Measurements from ENCODE around the gene SPEM1.
A peak's percentile ranks its signal among the peaks of the same experiment; 100 is the strongest.

The SPEM1 gene

DNA sequence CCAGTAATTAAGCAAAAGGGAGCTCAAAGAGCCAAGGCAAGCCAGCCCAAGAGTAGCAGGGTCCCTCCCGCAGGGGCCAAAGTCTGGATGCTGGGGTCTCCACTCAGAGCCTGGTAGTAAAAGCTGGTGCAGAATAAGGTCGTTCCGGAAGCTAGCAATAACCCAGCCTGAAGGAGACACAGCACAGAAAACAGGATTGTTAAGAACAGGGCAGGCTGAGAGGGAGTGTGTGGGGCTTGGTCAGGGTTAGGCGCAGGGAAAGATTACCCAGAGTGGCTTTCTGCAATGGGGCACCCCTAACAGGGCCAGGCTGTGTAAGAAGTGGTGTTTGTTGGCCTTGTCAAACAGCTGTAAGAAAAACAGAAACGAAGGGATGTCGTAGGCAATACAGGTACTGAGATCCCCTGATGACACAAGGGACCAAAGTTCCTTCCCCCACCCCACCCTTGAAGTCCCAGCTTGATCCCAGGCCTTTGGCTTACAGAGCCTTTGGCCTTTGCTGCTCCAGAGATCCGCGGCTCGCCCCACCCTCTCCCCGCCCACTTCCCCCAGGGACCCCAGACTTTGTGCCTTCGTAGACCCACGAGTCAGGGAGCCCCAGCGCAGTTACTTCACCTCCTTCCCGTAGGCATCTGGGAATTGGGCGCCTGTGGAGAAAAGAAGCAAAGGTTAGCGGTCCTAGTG is 16.9 kb upstream of the SPEM1 start:
- DNase-seq = no peak

DNA sequence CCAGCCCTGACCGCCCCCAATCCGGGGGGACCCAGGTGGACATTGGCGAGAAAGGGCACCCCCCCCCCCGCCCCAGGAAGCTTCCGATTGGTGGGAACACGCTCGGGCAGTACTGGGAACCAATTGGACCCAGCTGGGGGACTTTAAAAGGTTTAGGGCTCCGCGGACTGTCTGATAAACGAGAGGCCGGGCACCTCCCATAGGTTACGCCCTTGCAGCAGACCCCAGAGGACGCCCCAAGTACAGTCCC is 16.5 kb upstream of the SPEM1 start:
- no peak for DNase-seq

DNA sequence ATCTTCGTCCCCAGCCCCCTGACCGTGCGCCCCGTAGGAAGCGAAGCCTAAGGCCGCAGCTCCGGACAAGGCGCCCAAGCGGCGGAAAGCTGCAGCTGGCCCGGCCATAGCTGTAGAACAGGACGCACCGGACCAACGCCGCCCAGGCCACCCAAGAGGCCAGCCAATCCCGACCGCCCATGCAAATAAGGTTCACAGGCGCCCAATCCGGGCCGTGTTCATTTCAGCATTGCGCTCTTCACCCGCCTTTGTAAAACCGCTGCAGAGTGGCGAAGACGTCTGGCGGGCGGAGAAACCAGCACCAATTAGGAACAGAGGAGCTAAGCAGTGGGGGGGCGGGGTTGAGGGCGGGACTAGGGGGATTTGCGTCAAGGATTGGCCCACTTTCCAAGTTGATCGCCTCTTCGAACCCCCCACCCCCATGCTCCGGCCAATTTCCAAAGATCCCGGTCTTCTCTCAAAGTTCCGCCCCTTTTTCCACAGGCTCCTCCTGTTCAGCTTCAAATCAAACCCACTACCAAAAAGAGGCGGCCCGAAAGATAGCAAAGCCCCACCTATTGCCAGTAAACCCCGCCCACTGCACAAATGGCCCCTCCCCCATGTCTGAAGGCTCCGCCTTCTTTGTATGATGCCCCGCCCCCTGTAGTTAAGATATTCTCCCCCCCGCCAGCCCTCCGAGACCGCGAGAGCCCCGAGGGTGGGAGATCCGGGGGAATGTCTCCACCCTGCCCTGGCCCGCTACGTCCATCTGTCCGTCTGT is 16.0 kb upstream of the SPEM1 start, which contains the start of gene TMEM256:
TSS of gene TMEM256 (minus strand) at position 121 of the 760 bp plus-strand sequence. CDS start at position 108, 13 bp downstream.
- DNase-seq = peak; percentile 96

- peak; percentile 69 for DNase-seq
Measured at GRCh38 chr17:7404737-7405349, 15.3 kb upstream of the SPEM1 start.

GRCh38 chr17:7405350-7406234 is 14.5 kb upstream of the SPEM1 start:
- DNase-seq = no peak

- peak; percentile 26 for DNase-seq
Measured at GRCh38 chr17:7406235-7406825, 13.8 kb upstream of the SPEM1 start.

GRCh38 chr17:7407082-7407481 is 13.0 kb upstream of the SPEM1 start:
- no peak for DNase-seq

GRCh38 chr17:7407485-7408251 is 12.5 kb upstream of the SPEM1 start, which contains the start of gene NLGN2:
TSS of gene NLGN2 (plus strand) at chr17:7407845. CDS start at chr17:7408256, 411 bp downstream.
- no peak for DNase-seq

DNA sequence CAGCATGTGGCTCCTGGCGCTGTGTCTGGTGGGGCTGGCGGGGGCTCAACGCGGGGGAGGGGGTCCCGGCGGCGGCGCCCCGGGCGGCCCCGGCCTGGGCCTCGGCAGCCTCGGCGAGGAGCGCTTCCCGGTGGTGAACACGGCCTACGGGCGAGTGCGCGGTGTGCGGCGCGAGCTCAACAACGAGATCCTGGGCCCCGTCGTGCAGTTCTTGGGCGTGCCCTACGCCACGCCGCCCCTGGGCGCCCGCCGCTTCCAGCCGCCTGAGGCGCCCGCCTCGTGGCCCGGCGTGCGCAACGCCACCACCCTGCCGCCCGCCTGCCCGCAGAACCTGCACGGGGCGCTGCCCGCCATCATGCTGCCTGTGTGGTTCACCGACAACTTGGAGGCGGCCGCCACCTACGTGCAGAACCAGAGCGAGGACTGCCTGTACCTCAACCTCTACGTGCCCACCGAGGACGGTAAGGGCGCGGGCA is 11.8 kb upstream of the SPEM1 start:
- no peak for DNase-seq

- DNase-seq = no peak
Measured at GRCh38 chr17:7408863-7409262, 11.3 kb upstream of the SPEM1 start.

DNA sequence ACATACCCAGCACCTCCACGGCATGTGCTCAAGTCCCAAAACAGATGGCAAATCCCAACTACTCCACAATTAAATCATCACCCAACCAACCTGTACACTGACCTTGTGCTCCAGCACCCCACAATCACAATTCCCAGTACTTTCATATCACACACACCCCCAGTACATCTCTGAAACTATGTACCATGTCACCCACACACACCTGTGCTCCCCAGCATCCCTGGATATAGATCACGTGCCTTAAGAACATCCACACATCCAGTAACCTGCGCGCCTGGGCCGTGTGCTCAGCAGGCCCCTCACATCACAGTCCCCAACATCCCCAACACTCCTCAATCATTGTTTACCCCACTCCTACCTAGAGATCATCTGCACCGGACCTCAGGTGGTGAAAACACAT is 10.4 kb upstream of the SPEM1 start:
- no peak for DNase-seq

- no peak for DNase-seq
Measured at GRCh38 chr17:7410634-7411426, 9.3 kb upstream of the SPEM1 start.

DNA sequence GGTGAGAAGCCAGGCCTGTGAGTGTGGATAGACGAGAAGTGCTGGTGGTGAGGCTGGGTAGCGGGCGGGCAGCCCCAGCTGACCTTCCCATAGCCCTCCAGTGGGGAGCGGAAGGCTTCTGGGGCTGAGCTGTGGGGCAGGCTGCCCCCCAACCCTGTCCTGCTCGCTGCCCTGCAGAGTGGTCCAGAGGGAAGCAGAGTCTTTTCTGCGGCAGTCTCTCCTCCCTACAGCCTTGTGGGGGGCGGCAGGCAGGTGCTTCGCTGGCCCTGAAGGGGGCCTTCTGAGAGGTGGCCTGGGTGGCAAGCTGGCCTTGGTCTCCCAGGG is 8.7 kb upstream of the SPEM1 start:
- no peak for DNase-seq

DNA sequence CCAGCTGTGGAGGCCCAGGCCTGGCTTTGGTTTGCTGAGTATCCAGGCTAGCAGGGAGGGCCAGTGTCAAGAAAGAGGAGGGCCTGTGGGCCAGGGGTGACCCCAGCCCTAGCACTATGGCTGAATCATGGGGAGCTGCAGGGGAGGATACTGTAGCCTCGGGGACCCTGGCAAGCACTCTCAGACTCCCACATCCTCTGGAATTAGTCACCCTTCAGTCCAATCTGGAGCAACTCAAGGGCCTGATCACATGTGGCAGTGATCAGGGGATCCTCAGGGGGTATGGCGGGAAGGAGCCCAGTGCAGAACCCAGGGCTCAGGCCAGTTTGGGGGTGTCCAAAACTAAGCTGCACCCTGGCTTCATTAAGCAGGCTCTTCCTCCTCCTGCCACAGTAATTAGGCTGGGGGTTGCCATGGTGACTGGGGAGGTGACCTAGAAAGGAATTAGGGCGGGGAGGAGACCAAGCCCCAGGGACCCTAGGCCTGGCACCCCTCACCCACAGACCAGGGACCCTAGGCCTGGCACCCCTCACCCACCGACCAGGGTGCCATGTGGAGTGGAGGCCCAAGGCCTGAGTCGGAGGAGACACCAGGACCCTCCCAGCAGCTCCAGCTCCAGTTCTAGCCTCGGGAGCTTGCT is 6.7 kb upstream of the SPEM1 start:
- no peak for DNase-seq

- DNase-seq = no peak
Measured at GRCh38 chr17:7414837-7415236, 5.3 kb upstream of the SPEM1 start.

- no peak for DNase-seq
Measured at GRCh38 chr17:7415784-7416183, 4.3 kb upstream of the SPEM1 start.

DNA sequence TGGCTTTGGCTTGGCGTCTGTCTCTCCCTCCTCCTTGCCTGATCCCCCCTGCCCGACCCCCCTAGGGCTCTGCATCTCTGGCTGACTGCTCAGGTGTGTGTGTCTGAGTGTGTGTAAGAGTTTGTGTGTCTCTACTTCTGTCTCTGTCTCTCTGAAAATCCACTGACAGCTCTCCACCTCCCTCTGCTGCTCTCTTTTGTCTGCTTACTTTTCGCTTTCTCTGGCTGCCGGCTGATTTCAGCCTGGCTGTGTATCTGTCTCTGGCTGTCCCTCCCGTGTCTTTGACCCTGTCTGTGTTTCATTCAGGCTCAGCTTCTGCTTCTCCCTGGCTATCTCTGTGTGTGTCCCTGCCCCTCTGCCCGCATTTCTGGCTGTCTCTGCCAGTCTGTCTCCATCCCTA is 3.8 kb upstream of the SPEM1 start:
- no peak for DNase-seq

- DNase-seq = no peak
Measured at GRCh38 chr17:7417056-7417655, 3.0 kb upstream of the SPEM1 start.

DNA sequence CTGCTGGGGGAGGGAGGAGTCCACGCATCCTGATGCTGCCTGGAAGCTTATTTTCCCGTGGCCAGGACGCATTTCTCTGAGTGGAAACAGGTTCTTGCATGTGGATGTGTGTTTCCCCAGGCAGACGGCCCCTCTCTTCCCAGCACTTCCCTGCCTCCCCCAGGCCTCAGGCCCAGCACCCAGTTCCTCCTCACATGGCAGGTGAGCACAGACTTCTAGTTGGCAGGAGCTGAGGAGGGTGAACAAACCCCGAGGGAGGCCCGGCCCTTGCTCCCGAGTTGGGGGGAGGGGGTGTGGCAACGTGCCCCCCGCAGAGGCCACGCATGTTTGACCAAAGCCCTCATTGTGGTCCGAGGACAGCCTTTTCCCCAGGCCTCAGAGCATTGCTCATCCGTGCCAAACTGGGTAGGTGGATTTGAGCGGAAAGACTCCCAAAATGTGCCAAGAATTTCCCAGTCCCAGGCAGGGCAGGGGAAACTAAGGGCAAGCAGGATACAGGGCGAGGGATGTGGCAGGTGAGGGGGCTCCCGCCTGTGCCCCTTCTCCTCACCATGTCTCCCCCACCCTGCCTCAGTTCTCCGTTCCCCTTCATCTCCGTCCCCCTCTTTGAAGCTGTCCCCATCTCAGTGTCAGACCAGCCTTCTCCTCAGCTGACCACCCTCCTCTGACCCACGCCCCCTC is 1.5 kb upstream of the SPEM1 start:
- no peak for DNase-seq

DNA sequence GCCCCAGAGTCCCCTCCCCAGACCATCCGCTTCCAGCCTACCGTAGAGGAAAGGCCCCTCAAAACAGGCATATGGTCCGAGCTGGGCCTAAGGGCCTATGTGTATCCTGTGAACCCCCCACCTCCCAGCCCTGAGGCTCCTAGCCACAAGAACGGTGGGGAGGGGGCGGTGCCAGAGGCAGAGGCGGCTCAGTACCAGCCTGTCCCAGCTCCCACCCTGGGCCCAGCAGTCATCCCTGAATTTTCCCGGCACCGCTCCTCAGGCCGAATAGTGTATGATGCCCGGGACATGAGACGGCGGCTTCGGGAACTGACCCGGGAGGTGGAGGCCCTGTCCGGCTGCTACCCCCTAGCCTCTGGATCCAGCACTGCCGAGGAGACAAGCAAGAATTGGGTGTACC is 1.1 kb downstream of the SPEM1 start:
- no peak for DNase-seq

Data from RPMI8226 (cell line).